DMS 273 treated with DMSO at 0.1 percent for 48 hours (cell line): ENCODE results near the gene EYS.

Experiments
- DNase-seq: peaks from one replicate; lab custom pipeline; 2025; lab: John Stamatoyannopoulos, UW

The EYS gene

DNA sequence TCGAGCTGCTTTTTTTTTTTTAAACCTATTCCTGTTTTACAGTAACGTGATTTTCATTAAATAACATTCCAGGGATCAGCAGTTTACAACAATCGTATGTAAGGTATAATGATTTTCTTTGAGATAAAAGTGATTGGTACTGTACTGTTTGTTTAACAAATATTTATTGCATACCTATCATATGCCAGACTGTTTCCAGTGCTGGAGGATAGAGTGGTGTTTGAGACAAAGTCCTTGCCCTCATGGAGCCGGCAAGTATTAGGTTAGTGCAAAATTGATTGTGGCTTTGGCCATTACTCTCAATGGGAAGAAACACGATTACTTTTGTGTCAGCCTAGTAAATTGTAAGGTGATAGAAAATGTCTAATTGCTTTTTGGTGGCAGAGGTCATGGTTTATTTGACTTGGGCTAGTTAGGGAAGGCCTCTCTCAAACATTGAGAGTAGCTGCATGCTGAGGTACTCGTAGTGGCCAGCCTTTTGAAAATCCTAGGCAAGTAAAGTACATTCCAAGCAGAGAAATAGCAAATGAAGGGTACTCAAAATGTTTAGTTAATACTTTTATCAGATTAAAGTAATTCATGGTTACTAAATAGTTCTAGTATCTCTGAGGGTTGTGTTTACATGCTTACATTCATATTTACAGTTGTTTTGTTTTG is 2035.8 kb downstream of the EYS start:
- no peak for DNase-seq
